Trophoblast cell (in vitro differentiated cells and primary cell): ENCODE measurements around the gene VSIR.

Experiments used
- DNase-seq, 2 donors: peaks; one replicate each; pipeline ENCODE4 v3.0.0-alpha.2; 2016
- H2AFZ ChIP-seq: 2 replicates; pipeline ENCODE4 v1.6.1; 2013; ENCODE audit warnings: low read length, moderate library complexity, mild to moderate bottlenecking; ENCODE audit not compliant: insufficient read depth, poor library complexity
- H2AK5ac ChIP-seq: 2 replicates; pipeline ENCODE4 v1.6.1; 2013; ENCODE audit warnings: mild to moderate bottlenecking, low read length
- H2BK120ac ChIP-seq: 2 replicates; pipeline ENCODE4 v1.6.1; 2013; ENCODE audit warnings: low read length, mild to moderate bottlenecking, moderate library complexity; ENCODE audit not compliant: insufficient read depth, poor library complexity
- H2BK12ac ChIP-seq: 2 replicates; pipeline ENCODE4 v1.6.1; 2013; ENCODE audit warnings: mild to moderate bottlenecking, low read length, moderate library complexity
- H2BK5ac ChIP-seq: 2 replicates; pipeline ENCODE4 v1.6.1; 2013; ENCODE audit warnings: low read length, low read depth, moderate library complexity, mild to moderate bottlenecking; ENCODE audit not compliant: poor library complexity
- H3K14ac ChIP-seq: 2 replicates; pipeline ENCODE4 v1.6.1; 2013; ENCODE audit warnings: mild to moderate bottlenecking, low read length
- H3K18ac ChIP-seq: 2 replicates; pipeline ENCODE4 v1.6.1; 2013; ENCODE audit warnings: mild to moderate bottlenecking, low read length
- H3K23ac ChIP-seq: 2 replicates; pipeline ENCODE4 v1.6.1; 2013; ENCODE audit warnings: low read length
- H3K27ac ChIP-seq: 2 replicates; pipeline ENCODE4 v1.5.1; 2013; ENCODE audit warnings: low read depth, mild to moderate bottlenecking, inconsistent platforms, low read length, moderate library complexity
- H3K27me3 ChIP-seq: 2 replicates; pipeline ENCODE4 v1.6.1; 2013; ENCODE audit warnings: inconsistent platforms, mild to moderate bottlenecking, low read length, moderate library complexity; ENCODE audit not compliant: insufficient read depth
- H3K36me3 ChIP-seq, 2 experiments: 1 replicate in 1 of 2; 2 replicates in 1 of 2; pipeline ENCODE4 v1.6.1; 2013; ENCODE audit warnings: low read length in 2 of 2, mild to moderate bottlenecking in 2 of 2, moderate library complexity in 1 of 2; ENCODE audit not compliant: insufficient read depth in 2 of 2, control insufficient read depth in 1 of 2
- H3K4ac ChIP-seq: 2 replicates; pipeline ENCODE4 v1.6.1; 2013; ENCODE audit warnings: low read depth, mild to moderate bottlenecking, low read length, moderate library complexity
- H3K4me1 ChIP-seq, 2 experiments: 1 replicate in 1 of 2; 2 replicates in 1 of 2; pipeline ENCODE4 v1.6.1; 2013; ENCODE audit warnings: low read length in 2 of 2, mild to moderate bottlenecking in 2 of 2, moderate library complexity in 1 of 2; ENCODE audit not compliant: insufficient read depth in 2 of 2, control insufficient read depth in 1 of 2
- H3K4me2 ChIP-seq: 2 replicates; pipeline ENCODE4 v1.6.1; 2013; ENCODE audit warnings: inconsistent platforms, mild to moderate bottlenecking, low read length, moderate library complexity
- H3K4me3 ChIP-seq: 2 replicates; pipeline ENCODE4 v1.5.1; 2013; ENCODE audit warnings: mild to moderate bottlenecking, low read depth, low read length, inconsistent platforms
- H3K79me1 ChIP-seq: one replicate; pipeline ENCODE4 v1.6.1; 2013; ENCODE audit warnings: low read length
- H3K79me2 ChIP-seq: 2 replicates; pipeline ENCODE4 v1.6.1; 2013; ENCODE audit warnings: low read length, mild to moderate bottlenecking; ENCODE audit not compliant: control insufficient read depth, insufficient read depth, poor library complexity
- H3K9ac ChIP-seq: 2 replicates; pipeline ENCODE4 v1.6.1; 2013; ENCODE audit warnings: mild to moderate bottlenecking, low read length
- H3K9me3 ChIP-seq: 2 replicates; pipeline ENCODE4 v1.6.1; 2013; ENCODE audit warnings: low read depth, mild to moderate bottlenecking, control low read depth, inconsistent platforms, low read length; ENCODE audit not compliant: insufficient read depth
- H4K12ac ChIP-seq: 2 replicates; pipeline ENCODE4 v1.6.1; 2013; ENCODE audit warnings: low read depth, mild to moderate bottlenecking, low read length, moderate library complexity
- H4K8ac ChIP-seq: 2 replicates; pipeline ENCODE4 v1.6.1; 2013; ENCODE audit warnings: low read depth, mild to moderate bottlenecking, low read length, moderate library complexity
- H4K91ac ChIP-seq: one replicate; pipeline ENCODE4 v1.6.1; 2013; ENCODE audit warnings: low read depth, mild to moderate bottlenecking, low read length, moderate library complexity
- WGBS: extraction: QIAGEN DNeasy Blood & Tissue Kit; methylation state at CpG from one replicate; pipeline ENCODE4 v1.1.7; 2013; ENCODE audit warnings: missing lambda C conversion rate; ENCODE audit not compliant: insufficient read length, insufficient coverage; ENCODE audit errors: extremely low coverage; 5-methylcytosine and 5-hydroxymethylcytosine counted together

The VSIR gene

GRCh38 chr10:71725249-71725648 is 48.1 kb downstream of the VSIR start:
- Histone ChIP-seq H3K79me1 (no peaks in the 10 kb centered on the region), H3K4me2 (no peak overlapping the region), H3K27ac (no peak overlapping the region), H2AK5ac (no peak overlapping the region), H2BK5ac (no peak overlapping the region), H3K4me1 (peaks cover 6 to 7% of the 10 kb centered on the region in 2 experiments), H4K91ac (no peak overlapping the region), H2BK120ac (no peak overlapping the region), H2AFZ (no peak overlapping the region), H3K14ac (no peak overlapping the region), H4K12ac (no peak overlapping the region), H3K18ac (no peak overlapping the region), H4K8ac (no peak overlapping the region), H2BK12ac (no peak overlapping the region), H3K79me2 (no peaks in the 10 kb centered on the region), H3K9me3 (no peaks in the 10 kb centered on the region), H3K27me3 (no peaks in the 10 kb centered on the region), H3K23ac (no peak overlapping the region), H3K4ac (no peak overlapping the region), H3K36me3 (no peaks in the 10 kb centered on the region), H3K9ac (no peak overlapping the region), H3K4me3 (no peak overlapping the region)
- no peak for DNase-seq
- whole genome bisulfite sequencing = no CpG with 5 or more reads among the region's 14 CpGs

DNA sequence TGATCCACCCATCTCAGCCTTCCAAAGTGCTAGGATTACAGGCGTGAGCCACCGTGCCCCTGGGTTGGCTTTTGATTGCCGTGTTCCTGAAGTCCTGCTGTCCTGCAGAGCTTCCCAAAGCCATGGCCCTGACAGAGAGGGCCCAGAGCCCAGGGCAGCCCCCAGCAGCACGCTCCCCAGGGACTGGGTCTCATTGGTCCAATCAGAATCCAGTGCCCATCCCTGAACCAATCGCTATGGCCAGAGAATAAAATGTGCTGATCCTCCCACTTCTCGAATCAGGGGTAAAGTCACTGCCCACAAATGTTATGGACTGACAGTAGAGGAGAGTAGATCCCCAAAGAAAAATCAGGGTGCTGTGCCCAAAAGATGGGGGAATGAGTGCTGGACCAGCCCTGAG is 48.8 kb downstream of the VSIR start:
- no peak overlapping the region for H3K14ac ChIP-seq
- H2BK5ac ChIP-seq = no peak overlapping the region
- H3K36me3 ChIP-seq = no peaks in the 10 kb centered on the region
- H2BK12ac ChIP-seq = no peak overlapping the region
- H3K27ac ChIP-seq = no peak overlapping the region
- no peak overlapping the region for H2BK120ac ChIP-seq
- no peak overlapping the region for H3K9ac ChIP-seq
- H4K8ac ChIP-seq = no peak overlapping the region
- H4K12ac ChIP-seq = no peak overlapping the region
- no peak overlapping the region for H3K4ac ChIP-seq
- no peaks in the 10 kb centered on the region for H3K79me2 ChIP-seq
- H4K91ac ChIP-seq = no peak overlapping the region
- no peak overlapping the region for H3K4me2 ChIP-seq
- H3K4me3 ChIP-seq = no peak overlapping the region
- no peak for DNase-seq
- H2AFZ ChIP-seq = no peak overlapping the region
- H3K18ac ChIP-seq = no peak overlapping the region
- no peaks in the 10 kb centered on the region for H3K79me1 ChIP-seq
- peaks cover 6 to 7% of the 10 kb centered on the region in 2 experiments for H3K4me1 ChIP-seq
- no peaks in the 10 kb centered on the region for H3K9me3 ChIP-seq
- no peaks in the 10 kb centered on the region for H3K27me3 ChIP-seq
- no peak overlapping the region for H2AK5ac ChIP-seq
- H3K23ac ChIP-seq = no peak overlapping the region
- no CpG with 5 or more reads among the region's 6 CpGs for WGBS

GRCh38 chr10:71723311-71723710 is 50.0 kb downstream of the VSIR start:
- Histone ChIP-seq H2BK5ac (no peak overlapping the region), H3K18ac (no peak overlapping the region), H3K79me1 (no peaks in the 10 kb centered on the region), H2AK5ac (no peak overlapping the region), H3K4me2 (no peak overlapping the region), H4K12ac (no peak overlapping the region), H3K27me3 (no peaks in the 10 kb centered on the region), H3K4ac (no peak overlapping the region), H3K9ac (no peak overlapping the region), H2BK120ac (no peak overlapping the region), H2BK12ac (no peak overlapping the region), H3K14ac (no peak overlapping the region), H3K23ac (no peak overlapping the region), H4K8ac (no peak overlapping the region), H3K79me2 (no peaks in the 10 kb centered on the region), H3K27ac (no peak overlapping the region), H3K9me3 (no peaks in the 10 kb centered on the region), H3K4me3 (no peak overlapping the region), H3K36me3 (no peaks in the 10 kb centered on the region), H4K91ac (no peak overlapping the region), H2AFZ (no peak overlapping the region), H3K4me1 (peaks cover 6 to 7% of the 10 kb centered on the region in 2 experiments)
- no CpG with 5 or more reads among the region's 11 CpGs for WGBS
- DNase-seq = no peak

DNA sequence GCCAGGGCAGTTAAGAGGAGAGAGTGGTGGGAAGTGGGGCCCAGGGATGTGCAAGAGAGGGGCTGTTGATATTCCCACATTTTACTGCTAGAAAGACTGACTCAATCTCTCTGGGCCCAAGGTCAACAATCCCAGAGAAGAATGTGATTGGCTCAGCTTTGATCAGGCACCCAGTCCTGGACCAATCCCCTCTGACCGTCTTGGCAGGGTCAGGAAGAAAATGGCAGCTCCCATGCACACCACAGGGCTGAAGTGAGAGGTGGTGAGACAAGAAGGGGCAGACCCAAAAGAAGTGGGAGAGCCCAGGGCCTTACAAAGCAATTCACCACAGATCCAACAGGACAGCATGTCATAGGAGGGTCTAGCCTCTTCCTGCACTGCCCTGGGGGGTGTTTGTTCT is 50.5 kb downstream of the VSIR start:
- no peak overlapping the region for H3K23ac ChIP-seq
- H3K27ac ChIP-seq = no peak overlapping the region
- no peaks in the 10 kb centered on the region for H3K9me3 ChIP-seq
- WGBS = no CpG with 5 or more reads among the region's 1 CpG
- H2AK5ac ChIP-seq = no peak overlapping the region
- no peaks in the 10 kb centered on the region for H3K79me1 ChIP-seq
- H4K8ac ChIP-seq = no peak overlapping the region
- no peak overlapping the region for H2BK5ac ChIP-seq
- H3K4ac ChIP-seq = no peak overlapping the region
- DNase-seq = no peak
- H3K4me1 ChIP-seq = peaks cover 6 to 7% of the 10 kb centered on the region in 2 experiments
- no peaks in the 10 kb centered on the region for H3K36me3 ChIP-seq
- H3K4me3 ChIP-seq = no peak overlapping the region
- no peak overlapping the region for H3K4me2 ChIP-seq
- H2BK12ac ChIP-seq = no peak overlapping the region
- H4K91ac ChIP-seq = no peak overlapping the region
- H3K27me3 ChIP-seq = no peaks in the 10 kb centered on the region
- no peak overlapping the region for H2AFZ ChIP-seq
- H3K14ac ChIP-seq = no peak overlapping the region
- H4K12ac ChIP-seq = no peak overlapping the region
- no peak overlapping the region for H2BK120ac ChIP-seq
- no peak overlapping the region for H3K9ac ChIP-seq
- H3K18ac ChIP-seq = no peak overlapping the region
- H3K79me2 ChIP-seq = no peaks in the 10 kb centered on the region
